ENCODE results near the gene TUBG1. TPM values are rescaled to one million over a fixed set of nuclear protein-coding genes. Genes with fewer than 3 reads are reported as not detected.

The TUBG1 gene
- total and polyA plus RNA-seq, 11 donors: 31.5 to 112 (median 49.3) TPM

- 0 to 2% (median 1%) methylated on average over 20 to 72 of the region's 72 CpGs for WGBS, 4 donors
- peak; percentile 95 to 98 (median 97) for DNase-seq
- Histone ChIP-seq H3K9me3 (no peaks in the 10 kb centered on the region), H3K27me3 (no peaks in the 10 kb centered on the region), H3K27ac (peak within 1 kb of the TSS; percentile 94 to 99 (median 98)), H3K36me3 (peaks cover 0 to 64% (median 56%) of the 10 kb centered on the region in 9 donors), H3K4me3 (peak within 1 kb of the TSS; percentile 74 to 98 (median 92)), H3K4me1 (peaks cover 10 to 59% (median 37%) of the 10 kb centered on the region in 12 donors)
- no peak for TF ChIP-seq CTCF (IDR thresholded peaks at IDR 0.05)
- TF ChIP-seq POLR2A (IDR thresholded peaks at IDR 0.05): peak in 1 of 2 donors; percentile 74
- peak; percentile 77 to 85 (median 84) for ATAC-seq
- intact Hi-C loops (cut with DNase I): no loop called here
These were observed 42.5 kb upstream of the TUBG1 start, which contains the start of gene MLX for GRCh38 chr17:42566883-42567573. Gene MLX, plus strand, starts transcription at chr17:42567100. Its CDS starts 25 bp downstream, at chr17:42567125.

GRCh38 chr17:42568341-42569111 lies 41.0 kb upstream of the TUBG1 start:
- no peak for ATAC-seq
- Histone ChIP-seq H3K36me3 (peaks cover 0 to 77% (median 71%) of the 10 kb centered on the region in 9 donors), H3K9me3 (no peaks in the 10 kb centered on the region), H3K27ac (peak overlapping the region in 8 of 12 donors; percentile 42 to 99 (median 96)), H3K27me3 (no peaks in the 10 kb centered on the region), H3K4me3 (peak overlapping the region in 4 of 12 donors; percentile 78 to 97 (median 88)), H3K4me1 (peaks cover 4 to 46% (median 26%) of the 10 kb centered on the region in 12 donors)
- peak in 1 of 5 donors; percentile 33 for DNase-seq
- TF ChIP-seq CTCF (IDR thresholded peaks at IDR 0.05) (no peak), POLR2A (IDR thresholded peaks at IDR 0.05) (no peak)
- intact Hi-C loops (cut with DNase I): no loop called here
- 86 to 92% (median 87%) methylated on average over 14 of the region's 14 CpGs for WGBS, 4 donors

GRCh38 chr17:42571435-42572225 lies 37.9 kb upstream of the TUBG1 start:
- Histone ChIP-seq H3K4me3 (no peak overlapping the region), H3K36me3 (peaks cover 0 to 75% (median 72%) of the 10 kb centered on the region in 9 donors)
- peak in 1 of 5 donors; percentile 6 for DNase-seq

More at GRCh38 chr17:42571435-42572225, 37.9 kb upstream of the TUBG1 start:
- peaks cover 0 to 41% (median 12%) of the 10 kb centered on the region in 12 donors for H3K4me1 ChIP-seq
- no peak for ATAC-seq
- H3K27ac ChIP-seq: no peak overlapping the region
- WGBS, 4 donors: 57 to 62% (median 59%) methylated on average over 12 of the region's 12 CpGs
- TF ChIP-seq CTCF (IDR thresholded peaks at IDR 0.05): no peak
- intact Hi-C loops (cut with DNase I): loop anchor here in 1 of 10 donors (10.0 kb wide), 1 partner anchor 193 kb away; the partner anchor contains the start of gene RAMP2
- H3K9me3 ChIP-seq: no peaks in the 10 kb centered on the region
- H3K27me3 ChIP-seq: no peaks in the 10 kb centered on the region

Measured in heart left ventricle (tissue), 16 donors.